B cell (primary cell): ENCODE data around the gene LRRC32. TPM values are rescaled to one million over a fixed set of nuclear protein-coding genes. Genes with fewer than 3 reads are reported as not detected.

Experiments used
- ATAC-seq: fragments of 200-7000 bp; cut with Tn5 transposase; one replicate; pipeline ENCODE4 v1.10.0; 2021; ENCODE audit warnings: low read depth, mild to moderate bottlenecking, moderate number of reproducible peaks, moderate library complexity
- CTCF ChIA-PET: fragments of 350-600 bp; sonication (Branson Sonifier 250); formaldehyde crosslinking; loops from one replicate; lab custom pipeline; 2021; ENCODE audit warnings: antibody characterized with exemption, inconsistent platforms; lab: Charles Lee
- POLR2A ChIA-PET: fragments of 350-600 bp; sonication (Branson Sonifier 250); formaldehyde crosslinking; loops from one replicate; lab custom pipeline; 2021; ENCODE audit warnings: antibody characterized with exemption; lab: Charles Lee
- DNase-seq: peaks from one replicate; pipeline ENCODE4 v3.0.0; 2013
- H2AFZ ChIP-seq: 2 replicates; pipeline ENCODE4 v1.6.1; 2012; ENCODE audit warnings: mild to moderate bottlenecking, low read depth, low read length; ENCODE audit not compliant: insufficient read depth, poor library complexity, severe bottlenecking
- H3K27ac ChIP-seq, 2 donors: 1 replicate in 1 of 2; 2 replicates in 1 of 2; pipeline ENCODE4 v1.5.1; 2012 to 2013; ENCODE audit warnings: low read length in 2 of 2, mild to moderate bottlenecking in 2 of 2, moderate library complexity in 1 of 2
- H3K27me3 ChIP-seq, 4 experiments: fragments of 200-600 bp in 1 of 4; sonication (generic) in 1 of 4; replicated peaks in 1 of 4; 1 replicate in 2 of 4; 2 replicates in 2 of 4; pipeline versions ENCODE4 v1.6.1 to v1.7.0; 2013 to 2016; ENCODE audit warnings: low read length in 3 of 4, mild to moderate bottlenecking in 2 of 4, mixed read lengths in 1 of 4, moderate library complexity in 1 of 4; ENCODE audit not compliant: insufficient read depth in 4 of 4, control insufficient read depth in 3 of 4; ENCODE audit errors: control extremely low read depth in 1 of 4
- H3K36me3 ChIP-seq, 2 experiments: replicated peaks in 1 of 2; 1 replicate in 1 of 2; 2 replicates in 1 of 2; pipeline versions ENCODE4 v1.6.1 to v1.7.1; 2013; ENCODE audit warnings: low read length in 1 of 2; ENCODE audit not compliant: insufficient read depth in 2 of 2, control insufficient read depth in 1 of 2; ENCODE audit errors: control extremely low read depth in 1 of 2, extremely low read depth in 1 of 2
- H3K4me1 ChIP-seq, 2 donors: fragments of 200-600 bp in 1 of 2; sonication (generic) in 1 of 2; 1 replicate in 1 of 2; 2 replicates in 1 of 2; pipeline versions ENCODE4 v1.5.1 to v1.6.1; 2013 to 2017; ENCODE audit warnings: low read length in 2 of 2; ENCODE audit not compliant: control insufficient read depth in 2 of 2, insufficient read depth in 2 of 2
- H3K4me2 ChIP-seq: replicated peaks from 2 replicates; pipeline ENCODE3; 2012; ENCODE audit warnings: mild to moderate bottlenecking, low read depth, low read length; ENCODE audit not compliant: poor library complexity, severe bottlenecking
- H3K4me3 ChIP-seq, 5 experiments: fragments of 200-600 bp in 1 of 5; sonication (generic) in 1 of 5; 1 replicate in 3 of 5; 2 replicates in 2 of 5; pipeline versions ENCODE4 v1.5.1 to v1.7.0; 2011 to 2016; ENCODE audit warnings: low read length in 4 of 5, mild to moderate bottlenecking in 4 of 5, low read depth in 2 of 5, control low read depth in 1 of 5, moderate library complexity in 1 of 5; ENCODE audit not compliant: insufficient read depth in 1 of 5; ENCODE audit errors: control extremely low read depth in 1 of 5, extremely low read depth in 1 of 5
- H3K79me2 ChIP-seq: fragments of 200-600 bp; sonication (generic); one replicate; pipeline ENCODE4 v1.6.0; 2016; ENCODE audit warnings: low read length; ENCODE audit not compliant: control insufficient read depth, insufficient read depth
- H3K9ac ChIP-seq: fragments of 200-600 bp; sonication (generic); 2 replicates; pipeline ENCODE4 v1.6.1; 2017; ENCODE audit warnings: mild to moderate bottlenecking, low read length, moderate library complexity
- H3K9me3 ChIP-seq, 3 donors: one replicate each; pipeline versions ENCODE4 v1.6.1 to v1.7.1; 2013; ENCODE audit warnings: low read length in 2 of 3; ENCODE audit not compliant: control insufficient read depth in 2 of 3, insufficient read depth in 1 of 3; ENCODE audit errors: control extremely low read depth in 1 of 3
- H4K20me1 ChIP-seq: 2 replicates; pipeline ENCODE4 v1.6.0; 2012; ENCODE audit warnings: mild to moderate bottlenecking, low read length; ENCODE audit not compliant: insufficient read depth, control insufficient read depth, poor library complexity, severe bottlenecking
- H3K27ac Mint-ChIP-seq: one replicate; pipeline ENCODE4 v1.8.0; 2021; ENCODE audit warnings: mixed read lengths
- H3K27me3 Mint-ChIP-seq: one replicate; pipeline ENCODE4 v1.8.0; 2021; ENCODE audit warnings: mixed read lengths
- H3K4me1 Mint-ChIP-seq: one replicate; pipeline ENCODE4 v1.8.0; 2021; ENCODE audit warnings: mixed read lengths
- H3K4me3 Mint-ChIP-seq: one replicate; pipeline ENCODE4 v1.8.0; 2021; ENCODE audit warnings: mixed read lengths
- H3K9me3 Mint-ChIP-seq: one replicate; pipeline ENCODE4 v1.8.0; 2022; ENCODE audit warnings: mixed read lengths; ENCODE audit not compliant: insufficient read depth
- CTCF ChIP-seq: fragments of 200-600 bp; IDR thresholded peaks from one replicate; pipeline ENCODE4 v1.8.0; 2022; ENCODE audit warnings: antibody characterized with exemption, mild to moderate bottlenecking
- EZH2 ChIP-seq: IDR thresholded peaks from 2 replicates; pipeline ENCODE4 v1.6.1; 2012; ENCODE audit warnings: borderline replicate concordance, low read depth, mild to moderate bottlenecking, moderate library complexity, low read length; ENCODE audit not compliant: insufficient read depth, poor library complexity, severe bottlenecking
- WGBS: methylation state at CpG from one replicate; pipeline ENCODE4 v1.1.5; 2013; ENCODE audit warnings: missing lambda C conversion rate; ENCODE audit not compliant: insufficient coverage; 5-methylcytosine and 5-hydroxymethylcytosine counted together
- intact Hi-C: fragments of 100-400 bp; cut with micrococcal nuclease; formaldehyde crosslinking; loops from one replicate; pipeline ENCODE4 v1.10.0; 2022
- polyA plus RNA-seq: library from polyadenylated mRNA; depleted of rRNA; stranded (reverse); fragments of >200 nt; gene quantifications from 2 replicates; pipeline ENCODE4 v1.2.3, GENCODE V29; 2012
- total RNA-seq, 2 donors: library from RNA; stranded (reverse); fragments of 120-200 nt in 1 of 2; gene quantifications; 1 replicate in 1 of 2; 2 replicates in 1 of 2; pipeline versions ENCODE4 v1.2.3 to v1.2.4, GENCODE V29; 2013 to 2022

LRRC32 gene
- total and polyA plus RNA-seq, 2 donors (not counting 1 experiment from before 2014, with no cell fraction given) = 0.60 to 1.4 TPM

GRCh38 chr11:76661306-76661751 is 9.2 kb downstream of the LRRC32 start:
- Histone ChIP-seq H3K36me3 (no peaks in the 10 kb centered on the region), H2AFZ (no peak overlapping the region), H3K9ac (no peak overlapping the region), H3K4me2 (no peak overlapping the region), H3K27me3 (peaks cover 0 to 14% (median 4%) of the 10 kb centered on the region in 4 experiments), H3K79me2 (no peaks in the 10 kb centered on the region), H4K20me1 (no peaks in the 10 kb centered on the region), H3K27ac (no peak overlapping the region), H3K4me1 (peaks cover 47 to 49% of the 10 kb centered on the region in 2 donors), H3K4me3 (no peak overlapping the region), H3K9me3 (no peaks in the 10 kb centered on the region)
- intact Hi-C loops = no loop called here
- 100% methylated on average over 5 of the region's 11 CpGs for WGBS
- H3K27ac Mint-ChIP-seq = no peak overlapping the region
- ChIA-PET POLR2A (no interaction called here), CTCF (no interaction called here)
- peaks cover 41% of the 10 kb centered on the region for H3K27me3 Mint-ChIP-seq
- H3K4me3 Mint-ChIP-seq = no peak overlapping the region
- no peak for DNase-seq
- H3K9me3 Mint-ChIP-seq = no peaks in the 10 kb centered on the region
- TF ChIP-seq CTCF (no peak), EZH2 (no peak)
- ATAC-seq = no peak
- H3K4me1 Mint-ChIP-seq = peaks cover 47% of the 10 kb centered on the region

GRCh38 chr11:76660533-76661305 is 9.8 kb downstream of the LRRC32 start:
- no peak overlapping the region for H3K4me3 Mint-ChIP-seq

More at GRCh38 chr11:76660533-76661305, 9.8 kb downstream of the LRRC32 start:
- intact Hi-C loops = no loop called here
- Histone ChIP-seq H4K20me1 (no peaks in the 10 kb centered on the region), H3K27me3 (peaks cover 0 to 15% (median 3%) of the 10 kb centered on the region in 4 experiments), H3K4me2 (no peak overlapping the region), H3K4me3 (no peak overlapping the region), H3K9me3 (no peaks in the 10 kb centered on the region), H2AFZ (no peak overlapping the region), H3K79me2 (no peaks in the 10 kb centered on the region), H3K27ac (no peak overlapping the region), H3K36me3 (no peaks in the 10 kb centered on the region), H3K9ac (no peak overlapping the region), H3K4me1 (peaks cover 41 to 44% of the 10 kb centered on the region in 2 donors)
- peaks cover 41% of the 10 kb centered on the region for H3K4me1 Mint-ChIP-seq
- H3K27me3 Mint-ChIP-seq = peaks cover 35% of the 10 kb centered on the region
- ChIA-PET CTCF (interaction anchor here (0.6 to 0.9 kb wide), 2 partner anchors 18 to 62 kb away, joined by 3 to 6 read pairs; no protein-coding TSS in a partner anchor), POLR2A (no interaction called here)
- no peak for ATAC-seq
- no peaks in the 10 kb centered on the region for H3K9me3 Mint-ChIP-seq
- TF ChIP-seq CTCF = no peak
- no peak for TF ChIP-seq EZH2
- 97% methylated on average over 34 of the region's 34 CpGs for WGBS
- no peak for DNase-seq
- H3K27ac Mint-ChIP-seq = no peak overlapping the region
